WERI-Rb-1 (cell line): ENCODE data around the gene MIDN.
"Not testable (repeated sequence)": the region's sequence is repeated elsewhere in the genome, so short reads cannot be mapped to it uniquely, and the experiment has no call there.

Experiments
- DNase-seq: peaks from one replicate; pipeline ENCODE4 v3.0.0-alpha.2; 2020
- H3K27ac ChIP-seq: fragments of 250-450 bp; sonication (Bioruptor Pico); 2 replicates; pipeline ENCODE4 v1.5.1; 2020; ENCODE audit warnings: mild to moderate bottlenecking, moderate library complexity
- H3K27me3 ChIP-seq: fragments of 250-450 bp; sonication (Bioruptor Pico); 2 replicates; pipeline ENCODE4 v1.5.1; 2021; ENCODE audit warnings: mild to moderate bottlenecking, low read depth, moderate library complexity; ENCODE audit not compliant: insufficient read depth, severe bottlenecking
- H3K36me3 ChIP-seq: fragments of 250-450 bp; sonication (Bioruptor Pico); 2 replicates; pipeline ENCODE4 v1.5.1; 2020; ENCODE audit warnings: mild to moderate bottlenecking, moderate library complexity
- H3K4me3 ChIP-seq: 2 replicates; pipeline ENCODE4 v1.5.1; 2011; ENCODE audit warnings: low read depth, mild to moderate bottlenecking, control low read depth, low read length
- H3K9me3 ChIP-seq: fragments of 250-450 bp; sonication (Bioruptor Pico); 2 replicates; pipeline ENCODE4 v1.5.1; 2021; ENCODE audit warnings: mild to moderate bottlenecking, moderate library complexity; ENCODE audit not compliant: severe bottlenecking
- CTCF ChIP-seq: IDR thresholded peaks from 2 replicates; pipeline ENCODE4 v1.5.1; 2011; ENCODE audit warnings: low read depth, mild to moderate bottlenecking, control low read depth, inconsistent platforms, low read length

Gene MIDN

GRCh38 chr19:1244693-1245451 lies 3.5 kb upstream of the MIDN start:
- no peaks in the 10 kb centered on the region for H3K9me3 ChIP-seq
- H3K36me3 ChIP-seq = peaks cover 15% of the 10 kb centered on the region
- DNase-seq = peak; percentile 49
- H3K4me3 ChIP-seq = no peak overlapping the region
- peak overlapping the region; percentile 66 for H3K27ac ChIP-seq
- H3K27me3 ChIP-seq = no peaks in the 10 kb centered on the region
- no peak for TF ChIP-seq CTCF

GRCh38 chr19:1245494-1246264 lies 2.7 kb upstream of the MIDN start:
- TF ChIP-seq CTCF = no peak
- Histone ChIP-seq H3K27ac (peak overlapping the region; percentile 66), H3K36me3 (peaks cover 18% of the 10 kb centered on the region), H3K27me3 (no peaks in the 10 kb centered on the region), H3K4me3 (no peak overlapping the region), H3K9me3 (no peaks in the 10 kb centered on the region)
- DNase-seq = peak; percentile 85

- DNase-seq = peak; percentile 51
- H3K27me3 ChIP-seq, H3K4me3 ChIP-seq, H3K9me3 ChIP-seq: not testable (repeated sequence)
- TF ChIP-seq CTCF = peak; percentile 28; the same call in 1 of the 2 replicates
- H3K36me3 ChIP-seq = peaks cover 26% of the 10 kb centered on the region
- H3K27ac ChIP-seq = peak overlapping the region; percentile 46
Measured at GRCh38 chr19:1246265-1247087, 1.9 kb upstream of the MIDN start.

GRCh38 chr19:1247748-1248138 lies 640 bp upstream of the MIDN start:
- Histone ChIP-seq H3K36me3 (peaks cover 37% of the 10 kb centered on the region), H3K27me3 (no peaks in the 10 kb centered on the region), H3K9me3 (no peaks in the 10 kb centered on the region), H3K27ac (peak overlapping the region; percentile 100), H3K4me3 (peak overlapping the region; percentile 66)
- no peak for TF ChIP-seq CTCF
- no peak for DNase-seq

GRCh38 chr19:1248786-1249297 lies 459 bp downstream of the MIDN start:
- peak; percentile 88 for DNase-seq
- Histone ChIP-seq H3K27me3 (no peaks in the 10 kb centered on the region), H3K4me3 (peak overlapping the region; percentile 66), H3K9me3 (no peaks in the 10 kb centered on the region), H3K36me3 (peaks cover 40% of the 10 kb centered on the region), H3K27ac (peak overlapping the region; percentile 100)
- TF ChIP-seq CTCF = peak; percentile 81
